IMR-90 (cell line): Measurements from ENCODE around the gene ARHGAP24. TPM values are rescaled to one million over a fixed set of nuclear protein-coding genes. Genes with fewer than 3 reads are reported as not detected.

Experiments
- ATAC-seq: fragments of 200-7000 bp; cut with Tn5 transposase; 2 replicates; pipeline ENCODE4 v1.9.1; 2020; ENCODE audit warnings: low read depth, mild to moderate bottlenecking, moderate library complexity
- BruUV-seq: library from RNA; stranded (reverse); fragments of 400-500 nt; replicated peaks from 2 replicates; lab custom pipeline; 2021; lab: Mats Ljungman, UMichigan
- CTCF ChIA-PET: fragments of 300-600 bp; formaldehyde crosslinking; extraction: SDS; loops from one replicate; lab custom pipeline; 2021; ENCODE audit warnings: antibody characterized with exemption; lab: Yijun Ruan, JAX
- POLR2A ChIA-PET: fragments of 300-600 bp; sonication (Branson Sonifier 250); formaldehyde crosslinking; loops from one replicate; lab custom pipeline; 2022; ENCODE audit warnings: antibody characterized with exemption; ENCODE audit not compliant: unreplicated experiment; lab: Charles Lee
- DNase-seq: peaks from one replicate; pipeline ENCODE4 v3.0.0; 2013
- H2AFZ ChIP-seq: replicated peaks from 2 replicates; pipeline ENCODE3; 2013; ENCODE audit warnings: low read length, mild to moderate bottlenecking; ENCODE audit not compliant: poor library complexity
- H2AK5ac ChIP-seq: 2 replicates; pipeline ENCODE4 v1.6.1; 2013; ENCODE audit warnings: low read depth, low read length, inconsistent platforms
- H2AK9ac ChIP-seq: replicated peaks from 2 replicates; pipeline ENCODE3; 2013; ENCODE audit warnings: mild to moderate bottlenecking, low read depth, low read length, moderate library complexity; ENCODE audit not compliant: poor library complexity
- H2BK120ac ChIP-seq: 2 replicates; pipeline ENCODE4 v1.6.1; 2013; ENCODE audit warnings: low read depth, low read length, inconsistent platforms
- H2BK15ac ChIP-seq: 3 replicates; pipeline ENCODE4 v1.6.1; 2013; ENCODE audit warnings: low read depth, low read length, inconsistent platforms
- H2BK20ac ChIP-seq: 2 replicates; pipeline ENCODE4 v1.6.1; 2013; ENCODE audit warnings: low read depth, mild to moderate bottlenecking, inconsistent platforms, low read length, moderate library complexity
- H2BK5ac ChIP-seq: 2 replicates; pipeline ENCODE4 v1.6.1; 2013; ENCODE audit warnings: mild to moderate bottlenecking, low read depth, low read length, inconsistent platforms; ENCODE audit not compliant: poor library complexity, severe bottlenecking
- H3K14ac ChIP-seq: replicated peaks from 2 replicates; pipeline ENCODE4 v1.6.1; 2013; ENCODE audit warnings: low read depth, low read length, inconsistent platforms
- H3K18ac ChIP-seq: 2 replicates; pipeline ENCODE4 v1.6.1; 2013; ENCODE audit warnings: low read depth, low read length, control low read depth
- H3K23ac ChIP-seq: 2 replicates; pipeline ENCODE4 v1.6.1; 2013; ENCODE audit warnings: low read depth, low read length, inconsistent platforms
- H3K27ac ChIP-seq: 2 replicates; pipeline ENCODE4 v1.5.1; 2013; ENCODE audit warnings: mild to moderate bottlenecking, control low read depth, low read length; ENCODE audit not compliant: insufficient read depth
- H3K27me3 ChIP-seq: 2 replicates; pipeline ENCODE4 v1.6.1; 2013; ENCODE audit warnings: low read length; ENCODE audit not compliant: control insufficient read depth, insufficient read depth
- H3K36me3 ChIP-seq: 2 replicates; pipeline ENCODE4 v1.6.1; 2013; ENCODE audit warnings: low read length, mixed read lengths; ENCODE audit not compliant: control insufficient read depth, insufficient read depth
- H3K4ac ChIP-seq: 2 replicates; pipeline ENCODE4 v1.6.1; 2013; ENCODE audit warnings: low read depth, low read length, inconsistent platforms
- H3K4me1 ChIP-seq: 2 replicates; pipeline ENCODE4 v1.6.1; 2013; ENCODE audit warnings: low read length, mixed read lengths; ENCODE audit not compliant: control insufficient read depth, insufficient read depth
- H3K4me2 ChIP-seq: 2 replicates; pipeline ENCODE4 v1.6.1; 2013; ENCODE audit warnings: low read depth, mild to moderate bottlenecking, control low read depth, low read length, moderate library complexity
- H3K4me3 ChIP-seq: 2 replicates; pipeline ENCODE4 v1.5.1; 2013; ENCODE audit warnings: low read depth, mild to moderate bottlenecking, control low read depth, low read length, moderate library complexity; ENCODE audit not compliant: insufficient read depth
- H3K56ac ChIP-seq: 2 replicates; pipeline ENCODE4 v1.6.1; 2013; ENCODE audit warnings: low read length, inconsistent platforms; ENCODE audit not compliant: insufficient read depth; ENCODE audit errors: extremely low read depth
- H3K79me1 ChIP-seq, 2 experiments: 2 replicates each; pipeline ENCODE4 v1.6.1; 2013; ENCODE audit warnings: low read length in 2 of 2, inconsistent platforms in 1 of 2, low read depth in 1 of 2
- H3K9ac ChIP-seq: 2 replicates; pipeline ENCODE4 v1.6.1; 2013; ENCODE audit warnings: low read depth, low read length, control low read depth
- H3K9me1 ChIP-seq: 2 replicates; pipeline ENCODE4 v1.6.1; 2013; ENCODE audit warnings: low read length, inconsistent platforms; ENCODE audit not compliant: insufficient read depth
- H3K9me3 ChIP-seq: 2 replicates; pipeline ENCODE4 v1.6.1; 2013; ENCODE audit warnings: low read length; ENCODE audit not compliant: control insufficient read depth, insufficient read depth
- H4K20me1 ChIP-seq: 2 replicates; pipeline ENCODE4 v1.6.1; 2013; ENCODE audit warnings: low read length, inconsistent platforms; ENCODE audit not compliant: insufficient read depth
- H4K5ac ChIP-seq: 2 replicates; pipeline ENCODE4 v1.6.1; 2013; ENCODE audit warnings: mild to moderate bottlenecking, low read depth, low read length, control low read depth
- H4K8ac ChIP-seq, 2 experiments: 2 replicates each; pipeline ENCODE4 v1.6.1; 2013; ENCODE audit warnings: low read depth in 2 of 2, low read length in 2 of 2, control low read depth in 1 of 2, inconsistent platforms in 1 of 2
- H4K91ac ChIP-seq: 2 replicates; pipeline ENCODE4 v1.6.1; 2013; ENCODE audit warnings: low read depth, low read length, inconsistent platforms; ENCODE audit not compliant: insufficient read depth
- FOS ChIP-seq: fragments of 150-350 bp; IDR thresholded peaks from 2 replicates; pipeline ENCODE4 v1.6.1; 2016; ENCODE audit warnings: low read depth, low read length
- MXI1 ChIP-seq: IDR thresholded peaks from 2 replicates; pipeline ENCODE4 v1.6.1; 2012; ENCODE audit warnings: low read depth, mild to moderate bottlenecking, low read length, moderate library complexity, borderline replicate concordance
- NFE2L2 ChIP-seq: fragments of 150-350 bp; IDR thresholded peaks from 2 replicates; pipeline ENCODE4 v1.6.1; 2016; ENCODE audit warnings: low read depth, mild to moderate bottlenecking, low read length
- RAD21 ChIP-seq: IDR thresholded peaks from 2 replicates; pipeline ENCODE4 v1.6.1; 2012; ENCODE audit warnings: low read length, improper control_type of control experiment
- RFX5 ChIP-seq: IDR thresholded peaks from 2 replicates; pipeline ENCODE4 v1.8.0; 2012; ENCODE audit warnings: low read depth, mild to moderate bottlenecking, low read length, moderate library complexity
- WGBS, 2 experiments: methylation state at CpG; one replicate each; pipeline versions ENCODE4 v1.1.5 to v1.1.7; 2013; ENCODE audit warnings: missing lambda C conversion rate in 2 of 2; ENCODE audit not compliant: insufficient read length in 1 of 2; ENCODE audit errors: extremely low coverage in 2 of 2; 5-methylcytosine and 5-hydroxymethylcytosine counted together
- dilution Hi-C: fragments of 300-500 bp; cut with HindIII; formaldehyde crosslinking; loops from one replicate; pipeline ENCODE4 v1.14.3; 2018; ENCODE audit warnings: low sequenced_read_pairs; ENCODE audit not compliant: unreplicated experiment
- in situ Hi-C: fragments of 300-500 bp; cut with MboI; formaldehyde crosslinking; loops from 3 replicates; pipeline ENCODE4 v1.14.3; 2019; ENCODE audit warnings: low sequenced_read_pairs, inconsistent platforms, mixed read lengths
- intact Hi-C: fragments of 100-400 bp; cut with micrococcal nuclease; formaldehyde crosslinking; loops from 2 replicates; pipeline ENCODE4 v1.10.0; 2022
- polyA plus RNA-seq, 3 experiments: library from polyadenylated mRNA; depleted of rRNA; stranded (reverse); fragments of >200 nt; gene quantifications; 2 replicates each; pipeline ENCODE4 v1.2.3, GENCODE V29; 2012; ENCODE audit warnings: low replicate concordance in 1 of 3
- total RNA-seq: library from RNA; depleted of rRNA; stranded (reverse); fragments of >200 nt; gene quantifications from 2 replicates; pipeline ENCODE4 v1.2.3, GENCODE V29; 2012

The ARHGAP24 gene
- total and polyA plus RNA-seq, 2 of the 4 experiments (the other 2 are of a cell fraction), result 11.9 to 24.0 TPM

- intact Hi-C loops (loop anchor here (10.0 kb wide), 1 partner anchor 1211 kb away; no protein-coding TSS in a partner anchor), dilution Hi-C loops (no loop called here), in situ Hi-C loops (no loop called here)
- Histone ChIP-seq H3K79me1 (peaks cover 10 to 23% of the 10 kb centered on the region in 2 experiments), H3K36me3 (no peaks in the 10 kb centered on the region), H4K5ac (no peak overlapping the region; the same call in 1 of the 2 replicates), H3K9me3 (no peaks in the 10 kb centered on the region), H2BK5ac (no peak overlapping the region), H4K8ac (no peak overlapping the region), H3K18ac (no peak overlapping the region), H3K4me2 (no peak overlapping the region), H3K4ac (no peak overlapping the region), H4K20me1 (peaks cover 3% of the 10 kb centered on the region; the same call in 1 of the 2 replicates), H3K27me3 (no peaks in the 10 kb centered on the region), H3K9ac (no peak overlapping the region), H3K9me1 (no peaks in the 10 kb centered on the region), H4K91ac (no peak overlapping the region), H2AK5ac (no peak overlapping the region), H2BK120ac (no peak overlapping the region), H2BK15ac (no peak overlapping the region), H3K27ac (no peak overlapping the region), H2AK9ac (no peak overlapping the region), H3K14ac (no peak overlapping the region), H3K4me1 (no peaks in the 10 kb centered on the region), H2BK20ac (no peak overlapping the region), H3K56ac (no peak overlapping the region), H3K23ac (no peak overlapping the region), H2AFZ (no peak overlapping the region), H3K4me3 (no peak overlapping the region)
- TF ChIP-seq RFX5, result no peak
- no peak for TF ChIP-seq FOS
- no peak for TF ChIP-seq NFE2L2
- TF ChIP-seq MXI1, result no peak
- no peak for TF ChIP-seq RAD21
- ATAC-seq (no peak), DNase-seq (no peak)
- CTCF ChIA-PET, result no interaction called here
- BruUV-seq, result no TSS peak
- WGBS, 2 experiments, result no CpG with 5 or more reads among the region's 2 CpGs
- POLR2A ChIA-PET, result no interaction called here
Measured at GRCh38 chr4:85905761-85906160, 430.8 kb downstream of the ARHGAP24 start.
